IMR-90 (cell line): Measurements from ENCODE around the gene DENND1C.

Source experiments
- MXI1 ChIP-seq: IDR thresholded peaks from 2 replicates; pipeline ENCODE4 v1.6.1; 2012; ENCODE audit warnings: low read depth, mild to moderate bottlenecking, low read length, moderate library complexity, borderline replicate concordance
- NFE2L2 ChIP-seq: fragments of 150-350 bp; IDR thresholded peaks from 2 replicates; pipeline ENCODE4 v1.6.1; 2016; ENCODE audit warnings: low read depth, mild to moderate bottlenecking, low read length
- POLR2A ChIP-seq: IDR thresholded peaks from 2 replicates; pipeline ENCODE4 v1.6.1; 2012; ENCODE audit warnings: mild to moderate bottlenecking, low read depth, low read length
- RFX5 ChIP-seq: IDR thresholded peaks from 2 replicates; pipeline ENCODE4 v1.8.0; 2012; ENCODE audit warnings: low read depth, mild to moderate bottlenecking, low read length, moderate library complexity
- TF ChIP-seq, protein P1 (sequence below): conservative IDR thresholded peaks from 2 replicates; pipeline ENCODE4 v1.5.1; 2012; ENCODE audit warnings: mild to moderate bottlenecking, low read depth, low read length, improper control_type of control experiment

DNA sequence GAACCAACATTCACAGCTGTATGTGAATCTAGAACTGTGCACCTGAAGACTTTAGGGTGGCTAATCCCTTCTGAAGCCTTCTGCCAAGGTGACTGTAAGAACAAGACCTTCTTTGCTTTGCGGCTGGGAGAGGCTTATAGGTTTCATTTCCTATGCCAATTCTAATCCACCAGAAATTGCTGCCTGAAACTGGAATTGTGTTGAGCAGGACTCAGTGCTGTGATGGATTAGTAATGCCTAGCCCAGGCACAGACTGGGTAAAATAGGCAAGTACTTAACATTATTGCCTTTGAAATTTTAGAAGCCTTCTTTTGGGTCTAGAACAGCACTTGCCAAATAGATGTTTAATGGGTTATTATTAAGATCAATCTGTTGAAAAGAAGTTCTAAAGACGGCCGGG, 33.5 kb downstream of the DENND1C start:
- TF ChIP-seq RFX5 (no peak), NFE2L2 (no peak), POLR2A (no peak), MXI1 (no peak)
- TF ChIP-seq, protein P1, sequence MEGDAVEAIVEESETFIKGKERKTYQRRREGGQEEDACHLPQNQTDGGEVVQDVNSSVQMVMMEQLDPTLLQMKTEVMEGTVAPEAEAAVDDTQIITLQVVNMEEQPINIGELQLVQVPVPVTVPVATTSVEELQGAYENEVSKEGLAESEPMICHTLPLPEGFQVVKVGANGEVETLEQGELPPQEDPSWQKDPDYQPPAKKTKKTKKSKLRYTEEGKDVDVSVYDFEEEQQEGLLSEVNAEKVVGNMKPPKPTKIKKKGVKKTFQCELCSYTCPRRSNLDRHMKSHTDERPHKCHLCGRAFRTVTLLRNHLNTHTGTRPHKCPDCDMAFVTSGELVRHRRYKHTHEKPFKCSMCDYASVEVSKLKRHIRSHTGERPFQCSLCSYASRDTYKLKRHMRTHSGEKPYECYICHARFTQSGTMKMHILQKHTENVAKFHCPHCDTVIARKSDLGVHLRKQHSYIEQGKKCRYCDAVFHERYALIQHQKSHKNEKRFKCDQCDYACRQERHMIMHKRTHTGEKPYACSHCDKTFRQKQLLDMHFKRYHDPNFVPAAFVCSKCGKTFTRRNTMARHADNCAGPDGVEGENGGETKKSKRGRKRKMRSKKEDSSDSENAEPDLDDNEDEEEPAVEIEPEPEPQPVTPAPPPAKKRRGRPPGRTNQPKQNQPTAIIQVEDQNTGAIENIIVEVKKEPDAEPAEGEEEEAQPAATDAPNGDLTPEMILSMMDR: no peak
